8988T (cell line): Measurements from ENCODE around the gene FAM120A.
A peak's percentile ranks its signal among the peaks of the same experiment; 100 is the strongest.

ENCODE experiments used
- DNase-seq: peaks from one replicate; pipeline ENCODE4 v3.0.0; 2011

FAM120A gene

DNA sequence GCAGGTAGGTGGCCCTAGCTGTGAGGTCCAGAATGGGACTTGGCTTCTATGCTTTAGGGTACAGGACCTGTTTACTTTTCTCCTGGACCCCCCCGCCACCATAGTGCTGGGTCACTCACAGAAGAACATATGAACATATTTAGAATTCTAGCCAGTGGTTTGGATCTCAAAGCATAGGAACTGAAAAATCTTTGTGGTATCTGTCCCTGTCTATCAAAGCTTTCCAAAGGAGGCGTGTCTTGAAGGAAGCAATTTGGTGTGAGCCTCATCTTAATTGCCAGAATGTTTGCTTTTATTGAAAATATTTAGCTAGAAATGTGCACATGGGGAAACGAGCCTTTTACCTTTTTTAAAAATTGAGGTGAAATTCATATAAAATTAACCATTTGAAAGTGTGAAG, 131.1 kb downstream of the FAM120A start:
- DNase-seq, result no peak

DNA sequence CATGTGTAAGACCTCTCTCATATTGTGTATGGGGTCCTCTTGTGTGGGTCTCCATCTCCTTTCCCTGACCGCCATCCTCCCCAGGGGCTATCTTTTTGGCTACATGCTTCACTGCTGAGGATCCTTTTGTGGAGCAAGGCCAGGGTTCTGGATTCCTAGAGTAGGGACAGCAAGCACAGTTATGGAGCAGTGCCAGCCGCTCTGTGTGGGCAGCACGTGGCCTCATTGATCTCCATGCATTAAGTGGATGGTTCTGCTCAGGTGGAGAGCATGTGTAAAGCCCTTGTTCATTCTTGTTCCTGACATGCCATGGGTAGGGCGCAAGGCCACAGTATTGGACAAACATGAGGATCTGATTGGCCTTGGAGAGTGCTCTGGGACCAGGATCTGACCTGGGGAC, 133.8 kb downstream of the FAM120A start:
- no peak for DNase-seq

GRCh38 chr9:93585695-93586094, 134.2 kb downstream of the FAM120A start:
- no peak for DNase-seq

DNA sequence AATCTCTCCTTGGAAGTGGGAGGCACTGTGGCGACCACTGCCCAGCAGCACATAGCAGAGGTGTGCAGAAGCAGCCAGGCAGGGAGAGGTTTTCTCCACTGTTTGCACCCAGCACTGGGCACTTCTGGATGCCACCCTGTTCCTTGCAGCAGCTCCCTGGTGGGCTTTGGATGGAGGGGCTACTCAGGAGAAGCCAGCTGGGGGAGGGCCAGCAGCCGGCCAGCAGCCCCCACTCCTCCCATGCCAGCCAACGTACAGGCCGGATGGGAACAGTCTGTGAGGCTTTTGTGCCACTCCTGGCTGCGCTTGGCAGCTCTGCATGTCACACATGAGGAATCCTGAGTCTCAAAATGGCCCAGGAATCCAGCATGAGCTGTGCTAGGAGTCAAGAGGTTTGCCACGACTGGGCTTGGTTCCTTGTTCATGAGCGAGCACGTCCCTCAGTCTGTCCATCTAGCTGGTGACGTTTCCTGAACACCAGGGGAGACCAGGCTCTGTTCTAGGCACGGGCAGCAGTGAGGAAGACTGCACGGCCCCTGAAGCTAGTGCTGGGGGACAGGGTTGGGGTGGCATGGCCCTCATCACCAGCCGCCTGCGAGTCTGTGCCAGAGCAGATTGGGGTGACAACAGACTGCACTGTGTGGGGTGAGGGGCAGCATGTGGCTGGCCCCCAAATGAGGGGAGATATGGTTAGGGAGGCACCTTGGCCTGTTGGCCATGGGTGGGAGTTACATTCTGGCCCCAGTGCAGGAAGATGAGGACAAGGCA, 135.0 kb downstream of the FAM120A start:
- no peak for DNase-seq

GRCh38 chr9:93587284-93587650, 135.8 kb downstream of the FAM120A start:
- DNase-seq, result no peak

GRCh38 chr9:93587651-93588347, 136.3 kb downstream of the FAM120A start:
- DNase-seq, result no peak

DNA sequence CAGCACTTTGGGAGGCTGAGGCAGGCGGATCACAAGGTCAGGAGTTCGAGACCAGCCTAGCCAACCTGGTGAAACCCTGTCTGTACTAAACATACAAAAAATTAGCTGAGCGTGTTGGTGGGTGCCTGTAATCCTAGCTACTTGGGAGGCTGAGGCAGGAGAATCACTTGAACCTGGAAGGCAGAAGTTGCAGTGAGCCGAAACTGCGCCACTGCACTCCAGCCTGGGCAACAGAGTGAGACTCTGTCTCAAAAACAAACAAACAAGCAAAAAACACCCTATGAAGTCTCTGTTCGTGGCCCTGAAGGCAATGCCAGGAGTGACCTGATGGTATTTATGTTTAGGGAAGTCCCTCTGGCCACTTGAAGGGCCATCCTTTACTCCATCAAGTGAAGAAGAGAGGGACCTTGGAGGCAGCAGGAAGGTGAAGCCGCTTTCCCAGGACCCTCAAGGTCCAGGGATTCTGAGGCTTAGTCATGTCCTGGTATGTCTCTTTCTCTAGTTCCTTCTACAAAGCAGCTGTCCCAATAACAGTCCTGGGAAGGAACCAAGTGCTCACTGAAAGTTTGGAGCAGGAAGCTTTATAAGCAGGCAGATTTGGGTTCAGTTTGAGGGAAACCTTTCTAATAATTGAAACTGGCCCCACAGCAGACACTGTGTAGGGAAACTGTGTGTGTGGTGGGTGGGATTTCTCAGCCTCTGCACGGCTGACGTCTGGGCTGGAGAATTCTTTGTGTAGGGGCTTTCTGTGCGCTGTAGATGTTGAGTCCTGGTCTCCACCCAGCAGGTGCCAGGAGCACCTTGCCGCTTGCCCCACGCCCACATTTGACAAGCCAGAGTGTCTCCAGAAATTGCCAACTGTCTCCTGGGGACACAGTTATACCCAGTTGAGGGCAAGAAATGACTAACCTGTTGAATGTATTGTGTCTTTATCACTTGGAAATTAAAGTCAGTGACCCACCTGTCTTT, 137.4 kb downstream of the FAM120A start:
- DNase-seq, result no peak

GRCh38 chr9:93589688-93590087, 138.2 kb downstream of the FAM120A start:
- DNase-seq, result no peak

DNA sequence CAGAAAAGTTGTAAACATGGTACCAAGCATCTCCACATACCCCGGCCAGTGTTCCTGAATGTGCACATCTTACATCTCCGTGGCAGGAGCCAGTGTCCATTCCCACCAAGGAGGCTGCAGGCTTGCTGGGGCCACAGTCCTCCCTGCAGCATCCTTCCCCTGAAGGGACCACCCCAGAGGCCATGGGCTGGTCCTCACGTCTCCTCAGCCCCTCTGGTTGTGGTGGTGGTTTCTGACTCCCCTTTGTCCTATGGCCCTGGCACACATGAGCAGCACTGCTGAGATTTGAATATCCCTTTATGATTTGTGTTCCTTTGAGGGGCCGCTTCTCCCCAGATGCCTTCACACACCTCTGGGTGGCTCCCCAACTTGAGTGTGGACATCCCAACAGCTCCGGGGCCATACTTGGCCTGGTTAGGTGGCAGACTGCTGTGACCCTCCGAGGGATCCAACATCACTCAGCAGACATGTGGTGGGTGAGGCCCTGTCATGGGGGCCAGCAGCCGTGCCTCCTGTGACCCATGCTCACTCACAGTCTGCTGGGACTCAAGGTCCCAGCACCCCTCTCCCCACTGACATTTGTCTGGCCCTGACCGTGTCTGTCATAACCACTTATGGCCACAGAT, 139.2 kb downstream of the FAM120A start:
- no peak for DNase-seq

GRCh38 chr9:93591301-93592007, 140.0 kb downstream of the FAM120A start:
- no peak for DNase-seq

GRCh38 chr9:93592008-93592642, 140.6 kb downstream of the FAM120A start:
- no peak for DNase-seq

GRCh38 chr9:93592643-93593021, 141.1 kb downstream of the FAM120A start:
- DNase-seq, result peak; percentile 35

DNA sequence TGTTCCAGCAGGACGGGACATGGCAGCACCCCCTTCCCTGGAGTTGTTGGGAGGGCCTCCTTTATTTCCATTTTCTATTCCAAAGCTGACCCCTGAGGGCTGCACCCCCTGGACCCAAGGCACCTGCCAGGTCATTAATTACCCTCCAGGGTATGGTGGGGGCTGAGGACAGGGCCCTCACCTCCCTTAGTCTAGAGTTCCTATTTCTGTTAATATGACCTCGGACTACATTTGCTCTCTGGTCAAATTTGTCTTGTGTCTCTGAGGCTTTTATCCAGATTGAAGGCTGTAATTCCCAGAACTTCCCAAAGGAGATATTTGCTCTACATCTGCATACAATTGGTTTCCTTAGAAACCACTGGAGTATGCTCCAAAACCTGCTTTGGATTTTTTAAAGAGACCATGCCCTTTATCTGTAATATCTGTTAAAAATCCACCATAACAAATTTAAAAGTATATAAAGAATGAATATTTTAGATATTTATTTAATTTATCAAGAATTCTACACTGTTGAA, 141.7 kb downstream of the FAM120A start:
- DNase-seq, result no peak

- DNase-seq, result no peak
These were observed 142.7 kb downstream of the FAM120A start for GRCh38 chr9:93594041-93594756.

- no peak for DNase-seq
These were observed 144.0 kb downstream of the FAM120A start for GRCh38 chr9:93595461-93595860.

DNA sequence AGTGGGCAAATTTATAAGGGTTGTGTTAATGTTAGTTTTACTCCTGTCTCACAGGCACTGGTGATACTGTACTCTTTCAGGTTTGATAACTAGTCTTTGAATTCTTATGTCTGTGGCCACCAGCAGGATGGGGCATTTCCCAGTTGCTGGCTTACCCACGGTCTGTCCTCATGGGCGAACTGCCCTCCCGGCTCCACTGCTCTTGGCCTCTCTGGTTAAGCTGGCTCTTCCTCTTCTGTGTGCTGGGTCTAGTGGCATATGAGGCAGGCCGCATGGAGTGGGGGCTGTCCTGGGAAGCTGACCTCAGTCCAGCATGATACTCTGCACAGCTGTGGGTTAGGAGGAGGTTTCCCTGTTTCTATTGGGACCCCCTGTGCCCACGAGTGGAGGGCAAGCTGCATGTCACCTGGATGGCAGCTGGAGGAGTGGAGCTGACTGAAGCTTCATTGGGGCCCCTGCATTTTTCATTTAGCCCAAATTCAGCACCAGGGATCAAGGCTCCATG, 144.4 kb downstream of the FAM120A start:
- no peak for DNase-seq

- no peak for DNase-seq
These were observed 144.9 kb downstream of the FAM120A start for GRCh38 chr9:93596399-93596798.

GRCh38 chr9:93597142-93597706, 145.7 kb downstream of the FAM120A start:
- no peak for DNase-seq

GRCh38 chr9:93597871-93598646, 146.6 kb downstream of the FAM120A start:
- DNase-seq, result no peak
